GM12878 (cell line): ENCODE results near the gene PDZD7. TPM values are rescaled to one million over a fixed set of nuclear protein-coding genes. Genes with fewer than 3 reads are reported as not detected.
A peak's percentile ranks its signal among the peaks of the same experiment; 100 is the strongest.

Source experiments
- ATAC-seq: fragments of 200-7000 bp; cut with Tn5 transposase; 3 replicates; pipeline ENCODE4 v1.9.1; 2020; ENCODE audit warnings: mild to moderate bottlenecking, moderate library complexity
- BruUV-seq: library from RNA; stranded (reverse); fragments of 400-500 nt; replicated peaks from 2 replicates; lab custom pipeline; 2021; lab: Mats Ljungman, UMichigan
- CTCF ChIA-PET: fragments of 300-600 bp; sonication (Branson Sonifier 250); formaldehyde crosslinking; extraction: SDS; loops from one replicate; lab custom pipeline; 2021; ENCODE audit warnings: inconsistent platforms; lab: Yijun Ruan, JAX
- POLR2A ChIA-PET: fragments of 350-600 bp; formaldehyde crosslinking; extraction: SDS; loops from one replicate; lab custom pipeline; 2021; ENCODE audit warnings: inconsistent platforms; lab: Charles Lee
- RAD21 ChIA-PET: fragments of 300-600 bp; sonication (Branson Sonifier 250); formaldehyde crosslinking; loops from one replicate; lab custom pipeline; 2023; ENCODE audit warnings: antibody characterized with exemption; ENCODE audit not compliant: unreplicated experiment; lab: Charles Lee
- SMC1A ChIA-PET: fragments of 300-600 bp; sonication (Branson Sonifier 250); formaldehyde crosslinking; loops from one replicate; lab custom pipeline; 2023; ENCODE audit not compliant: unreplicated experiment, uncharacterized antibody; lab: Charles Lee
- DNase-seq: peaks from one replicate; pipeline ENCODE4 v3.0.0-alpha.2; 2011; ENCODE audit warnings: low read depth, low spot score
- FAIRE-seq: peaks from 3 replicates; lab custom pipeline; 2011; peaks lifted over from hg19 to GRCh38; lab: Jason Lieb, UNC
- H2AFZ ChIP-seq: 2 replicates; pipeline ENCODE4 v1.6.0; 2011; ENCODE audit warnings: low read depth, low read length, control low read depth; ENCODE audit not compliant: control insufficient read depth
- H3K27ac ChIP-seq: 2 replicates; pipeline ENCODE4 v1.5.1; 2011; ENCODE audit warnings: control low read depth; ENCODE audit not compliant: control insufficient read depth, insufficient read depth
- H3K27me3 ChIP-seq, 2 experiments: replicated peaks in 1 of 2; 2 replicates each; pipeline versions ENCODE4 v1.6.0 to v1.6.1; 2011; ENCODE audit warnings: low read length in 1 of 2; ENCODE audit not compliant: control insufficient read depth in 2 of 2, insufficient read depth in 2 of 2
- H3K36me3 ChIP-seq, 2 experiments: 2 replicates each; pipeline ENCODE4 v1.5.1; 2011; ENCODE audit warnings: low read length in 1 of 2; ENCODE audit not compliant: control insufficient read depth in 2 of 2, insufficient read depth in 2 of 2
- H3K4me1 ChIP-seq: 2 replicates; pipeline ENCODE4 v1.6.1; 2011; ENCODE audit warnings: mild to moderate bottlenecking, low read length, moderate library complexity, mixed read lengths; ENCODE audit not compliant: control insufficient read depth, insufficient read depth
- H3K4me2 ChIP-seq: 2 replicates; pipeline ENCODE4 v1.6.0; 2011; ENCODE audit warnings: control low read depth; ENCODE audit not compliant: control insufficient read depth, insufficient read depth
- H3K4me3 ChIP-seq: fragments of 200-600 bp; sonication (generic); 2 replicates; pipeline ENCODE4 v1.5.1; 2016
- H3K79me2 ChIP-seq: 2 replicates; pipeline ENCODE4 v1.6.0; 2011; ENCODE audit warnings: low read length; ENCODE audit not compliant: control insufficient read depth, insufficient read depth
- H3K9ac ChIP-seq: 2 replicates; pipeline ENCODE4 v1.8.0; 2011; ENCODE audit warnings: low read length, control low read depth, mixed read lengths; ENCODE audit not compliant: control insufficient read depth, insufficient read depth
- H3K9me3 ChIP-seq: replicated peaks from 3 replicates; pipeline ENCODE4 v1.5.1; 2011; ENCODE audit warnings: mild to moderate bottlenecking, low read length; ENCODE audit not compliant: control insufficient read depth, insufficient read depth
- H4K20me1 ChIP-seq: 2 replicates; pipeline ENCODE4 v1.6.0; 2011; ENCODE audit not compliant: control insufficient read depth, insufficient read depth
- BCL3 ChIP-seq: IDR thresholded peaks from 2 replicates; pipeline ENCODE4 v1.6.1; 2011; ENCODE audit warnings: borderline replicate concordance, low read depth, mild to moderate bottlenecking, moderate library complexity, low read length; ENCODE audit not compliant: insufficient read depth, poor library complexity, severe bottlenecking
- BHLHE40 ChIP-seq, 2 experiments: fragments of 450-650 bp in 1 of 2; IDR thresholded peaks; 2 replicates each; pipeline ENCODE4 v1.6.1; 2011 to 2017; ENCODE audit warnings: low read depth in 2 of 2, borderline replicate concordance in 1 of 2, improper control_type of control experiment in 1 of 2, low read length in 1 of 2, mild to moderate bottlenecking in 1 of 2
- HDAC2 ChIP-seq: fragments of 200-600 bp; sonication (generic); IDR thresholded peaks from 2 replicates; pipeline ENCODE4 v1.6.1; 2017
- HDAC6 ChIP-seq: fragments of 200-600 bp; sonication (generic); IDR thresholded peaks from one replicate; pipeline ENCODE4 v1.8.0; 2017; ENCODE audit warnings: antibody characterized with exemption; ENCODE audit not compliant: unreplicated experiment
- IKZF2 ChIP-seq, 2 experiments: fragments of 450-650 bp; IDR thresholded peaks; 2 replicates each; pipeline ENCODE4 v1.6.1; 2017; ENCODE audit warnings: mild to moderate bottlenecking in 2 of 2, moderate library complexity in 2 of 2
- JUND ChIP-seq: IDR thresholded peaks from 2 replicates; pipeline ENCODE4 v1.6.1; 2012; ENCODE audit warnings: low read depth, mild to moderate bottlenecking, low read length, improper control_type of control experiment, moderate library complexity
- MTA3 ChIP-seq: IDR thresholded peaks from 2 replicates; pipeline ENCODE4 v1.6.1; 2012; ENCODE audit warnings: low read length, inconsistent platforms, borderline replicate concordance
- MYB ChIP-seq: fragments of 150-350 bp; IDR thresholded peaks from 2 replicates; pipeline ENCODE4 v1.6.1; 2014; ENCODE audit warnings: mild to moderate bottlenecking, low read depth, low read length, borderline replicate concordance
- MYC ChIP-seq: IDR thresholded peaks from 2 replicates; pipeline ENCODE4 v1.6.1; 2011; ENCODE audit warnings: mild to moderate bottlenecking, low read length, moderate library complexity, inconsistent platforms; ENCODE audit not compliant: insufficient read depth, insufficient replicate concordance, insufficient read length, severe bottlenecking
- PML ChIP-seq: IDR thresholded peaks from 2 replicates; pipeline ENCODE4 v1.6.1; 2012; ENCODE audit warnings: low read length, inconsistent platforms
- POLR2AphosphoS2 ChIP-seq: IDR thresholded peaks from 2 replicates; pipeline ENCODE4 v1.6.1; 2011; ENCODE audit warnings: low read depth, mild to moderate bottlenecking, low read length, improper control_type of control experiment, moderate library complexity
- POLR2AphosphoS5 ChIP-seq: IDR thresholded peaks from 2 replicates; pipeline ENCODE4 v1.6.1; 2011; ENCODE audit warnings: mild to moderate bottlenecking, low read length, inconsistent platforms
- PRDM15 ChIP-seq: fragments of 450-650 bp; formaldehyde crosslinking; IDR thresholded peaks from 2 replicates; pipeline ENCODE4 v1.4.0; 2020; ENCODE audit warnings: mild to moderate bottlenecking, moderate library complexity
- SMAD1 ChIP-seq: fragments of 450-650 bp; IDR thresholded peaks from 2 replicates; pipeline ENCODE4 v1.6.1; 2018; ENCODE audit warnings: mild to moderate bottlenecking, low read depth; ENCODE audit not compliant: partially characterized antibody
- TAF1 ChIP-seq: IDR thresholded peaks from 2 replicates; pipeline ENCODE4 v1.6.1; 2011; ENCODE audit warnings: mild to moderate bottlenecking, low read depth, low read length, borderline replicate concordance
- ZNF217 ChIP-seq: fragments of 450-650 bp; IDR thresholded peaks from 2 replicates; pipeline ENCODE4 v1.6.1; 2017; ENCODE audit warnings: antibody characterized with exemption, mild to moderate bottlenecking
- ZNF274 ChIP-seq: IDR thresholded peaks from one replicate; pipeline ENCODE4 v1.8.0; 2011; ENCODE audit not compliant: insufficient read length, insufficient read depth
- ZNF622 ChIP-seq: fragments of 450-650 bp; IDR thresholded peaks from 2 replicates; pipeline ENCODE4 v1.6.1; 2017; ENCODE audit warnings: mild to moderate bottlenecking, inconsistent platforms
- WGBS: methylation state at CpG from one replicate; pipeline ENCODE4 v1.1.6; 2016; ENCODE audit warnings: low lambda C conversion rate; ENCODE audit not compliant: insufficient replicate concordance, insufficient coverage; ENCODE audit errors: missing lambda C conversion rate; 5-methylcytosine and 5-hydroxymethylcytosine counted together
- in situ Hi-C: fragments of 300-500 bp; cut with MboI; formaldehyde crosslinking; loops from 9 replicates; pipeline ENCODE4 v1.14.3; 2018; ENCODE audit warnings: mixed read lengths
- intact Hi-C: fragments of 100-400 bp; cut with micrococcal nuclease; formaldehyde crosslinking; loops from one replicate; pipeline ENCODE4 v1.14.2; 2022; ENCODE audit not compliant: unreplicated experiment
- polyA plus RNA-seq, 11 experiments: library from polyadenylated mRNA; depleted of rRNA in 4 of 11; unstranded in 6 of 11; stranded (reverse) in 5 of 11; fragments of >200 nt; fragmentation: Nextera tagmentation in 4 of 11; fragmentation: Illumina TruSeq in 1 of 11; extraction: Ambion mirVana in 4 of 11; extraction: Trizol in 1 of 11; gene quantifications; 1 replicate in 1 of 11; 2 replicates in 10 of 11; pipeline versions ENCODE4 v1.2.1 to v1.2.3, GENCODE V29; 2011 to 2016; ENCODE audit warnings: inconsistent platforms in 2 of 11, missing spikeins in 2 of 11, low read depth in 1 of 11
- total RNA-seq, 4 experiments: library from RNA; depleted of rRNA in 3 of 4; stranded (reverse); fragments of >200 nt in 3 of 4; fragmentation: Illumina TruSeq in 1 of 4; extraction: Trizol in 1 of 4; gene quantifications; 2 replicates each; pipeline versions ENCODE4 v1.2.1 to v1.2.3, GENCODE V29; 2013 to 2021

PDZD7 gene
- total and polyA plus RNA-seq, 10 of the 15 experiments (the other 5 are each of a cell fraction or from before 2014, with no cell fraction given), result 0.01 to 0.20 (median 0.03) TPM; not detected in 7

GRCh38 chr10:100985336-100985735 is 45.6 kb downstream of the PDZD7 start:
- ATAC-seq (peak; percentile 57), FAIRE-seq (no peak), DNase-seq (no peak)
- CTCF ChIA-PET, result interaction anchor here (0.9 to 5.5 kb wide), 5 partner anchors 10 to 449 kb away, joined by 3 to 42 read pairs (median 4); partner anchors contain the start of gene HIF1AN
- H3K4me1 ChIP-seq, result peaks cover 16% of the 10 kb centered on the region
- no peaks in the 10 kb centered on the region for H4K20me1 ChIP-seq
- H3K9me3 ChIP-seq, result no peaks in the 10 kb centered on the region
- no peak overlapping the region for H3K4me3 ChIP-seq
- SMC1A ChIA-PET, result interaction anchor here (0.6 to 1.2 kb wide), 2 partner anchors 13 to 76 kb away, joined by 3 to 5 read pairs; no protein-coding TSS in a partner anchor
- no peak overlapping the region for H3K27ac ChIP-seq
- RAD21 ChIA-PET, result interaction anchor here (2.1 kb wide), 1 partner anchor 13 kb away, joined by 11 read pairs; no protein-coding TSS in a partner anchor
- 41% methylated on average over 5 of the region's 5 CpGs for WGBS
- H3K36me3 ChIP-seq, result peaks cover 2 to 6% of the 10 kb centered on the region in 2 experiments; a peak in 2 of 4 replicates
- H2AFZ ChIP-seq, result no peak overlapping the region
- no peak overlapping the region for H3K4me2 ChIP-seq
- H3K79me2 ChIP-seq, result peaks cover 34% of the 10 kb centered on the region
- BruUV-seq, result no TSS peak
- H3K9ac ChIP-seq, result no peak overlapping the region
- POLR2A ChIA-PET, result interaction anchor here (0.8 to 2.8 kb wide), 6 partner anchors 13 to 75 kb away, joined by 3 to 23 read pairs (median 3); partner anchors contain the start of genes LZTS2, SEMA4G and SLF2
- H3K27me3 ChIP-seq, result no peaks in the 10 kb centered on the region
- in situ Hi-C loops, result no loop called here
- intact Hi-C loops, result no loop called here
- no peak for TF ChIP-seq JUND
- TF ChIP-seq ZNF622, result no peak
- TF ChIP-seq IKZF2 (IDR thresholded peaks at IDR 0.05), result no peak
- TF ChIP-seq HDAC2, result no peak
- TF ChIP-seq POLR2AphosphoS5, result no peak
- TF ChIP-seq PML, result no peak
- no peak for TF ChIP-seq ZNF217
- no peak for TF ChIP-seq MYC
- no peak for TF ChIP-seq ZNF274
- TF ChIP-seq BCL3, result no peak
- TF ChIP-seq SMAD1, result no peak
- no peak for TF ChIP-seq MTA3
- TF ChIP-seq PRDM15 (CRISPR knock-in tag), result no peak
- TF ChIP-seq POLR2AphosphoS2, result 0 out of 2 replicates have a peak, but pooled peaks have one; percentile 27
- peak; percentile 71 to 80 for TF ChIP-seq BHLHE40 (IDR thresholded peaks at IDR 0.05; ENCODE audit: borderline replicate concordance in 1 of 2, low read depth in 2 of 2, low read length in 1 of 2)
- no peak for TF ChIP-seq MYB
- no peak for TF ChIP-seq TAF1
- no peak for TF ChIP-seq HDAC6
